Body of pancreas (tissue), 4 donors: ENCODE data around the gene CYP27B1.

ENCODE experiments used
- POLR2A ChIP-seq, 3 donors: fragments of 450-650 bp; IDR thresholded peaks; one replicate each; pipeline ENCODE4 v1.6.1; 2016; ENCODE audit warnings: antibody characterized with exemption in 3 of 3, mild to moderate bottlenecking in 2 of 3
- TF ChIP-seq, protein P1 (sequence below), 7 experiments: fragments of 450-650 bp in 4 of 7; fragments of 200-600 bp in 3 of 7; sonication (generic) in 3 of 7; IDR thresholded peaks; one replicate each; pipeline ENCODE4 v1.5.1; 2016 to 2019; ENCODE audit warnings: antibody characterized with exemption in 7 of 7

DNA sequence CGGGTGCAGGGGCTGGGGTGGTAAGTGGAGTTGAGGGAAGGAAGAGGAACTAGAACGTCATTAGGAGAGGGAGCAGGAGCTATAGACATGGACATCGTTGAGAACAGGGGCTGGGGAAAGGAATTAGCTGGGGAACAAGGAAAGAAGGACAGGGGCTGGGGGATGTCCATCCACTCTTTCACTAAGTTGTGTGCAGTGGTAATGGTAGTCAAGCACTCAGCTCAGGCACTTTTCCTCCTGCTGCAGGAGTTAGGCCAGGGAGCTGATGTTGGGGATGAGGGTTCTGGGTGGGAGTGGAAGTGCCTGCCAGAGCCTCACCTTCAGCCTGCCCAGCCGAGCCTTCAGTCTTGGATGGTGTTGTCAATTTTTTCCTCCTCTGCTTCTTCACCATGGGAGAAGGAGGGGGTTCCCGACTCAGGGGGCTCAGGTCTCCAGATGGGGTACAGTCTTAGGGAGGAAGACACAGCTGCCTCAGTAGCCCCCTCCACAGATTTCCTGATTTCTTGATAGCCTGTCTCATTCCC lies 37.5 kb downstream of the CYP27B1 start:
- TF ChIP-seq POLR2A (IDR thresholded peaks at IDR 0.05): no peak
- TF ChIP-seq, protein P1, sequence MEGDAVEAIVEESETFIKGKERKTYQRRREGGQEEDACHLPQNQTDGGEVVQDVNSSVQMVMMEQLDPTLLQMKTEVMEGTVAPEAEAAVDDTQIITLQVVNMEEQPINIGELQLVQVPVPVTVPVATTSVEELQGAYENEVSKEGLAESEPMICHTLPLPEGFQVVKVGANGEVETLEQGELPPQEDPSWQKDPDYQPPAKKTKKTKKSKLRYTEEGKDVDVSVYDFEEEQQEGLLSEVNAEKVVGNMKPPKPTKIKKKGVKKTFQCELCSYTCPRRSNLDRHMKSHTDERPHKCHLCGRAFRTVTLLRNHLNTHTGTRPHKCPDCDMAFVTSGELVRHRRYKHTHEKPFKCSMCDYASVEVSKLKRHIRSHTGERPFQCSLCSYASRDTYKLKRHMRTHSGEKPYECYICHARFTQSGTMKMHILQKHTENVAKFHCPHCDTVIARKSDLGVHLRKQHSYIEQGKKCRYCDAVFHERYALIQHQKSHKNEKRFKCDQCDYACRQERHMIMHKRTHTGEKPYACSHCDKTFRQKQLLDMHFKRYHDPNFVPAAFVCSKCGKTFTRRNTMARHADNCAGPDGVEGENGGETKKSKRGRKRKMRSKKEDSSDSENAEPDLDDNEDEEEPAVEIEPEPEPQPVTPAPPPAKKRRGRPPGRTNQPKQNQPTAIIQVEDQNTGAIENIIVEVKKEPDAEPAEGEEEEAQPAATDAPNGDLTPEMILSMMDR (IDR thresholded peaks at IDR 0.05): no peak
